ENCODE results near the gene CMTM5.
"Not testable (repeated sequence)": the region's sequence is repeated elsewhere in the genome, so short reads cannot be mapped to it uniquely, and the experiment has no call there.

DNA sequence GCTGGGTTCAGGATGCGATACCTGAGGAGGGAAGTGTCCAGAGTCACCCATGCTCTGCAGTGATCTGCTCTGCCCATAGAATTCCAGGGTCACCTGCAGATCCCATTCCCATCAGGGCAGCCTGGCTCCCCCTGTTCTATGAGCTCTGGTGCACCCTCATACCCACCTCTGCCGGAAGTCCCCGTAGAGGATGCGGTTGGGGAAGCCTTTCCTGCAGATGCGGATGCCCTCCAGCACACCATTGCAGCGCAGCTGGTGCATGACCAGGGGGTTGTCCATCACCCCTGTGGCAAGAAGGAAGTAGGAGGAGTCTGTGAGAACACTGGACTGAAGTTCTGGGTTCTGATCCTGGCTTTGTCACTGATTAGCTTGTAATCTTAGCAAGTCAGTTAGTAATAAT lies 49.0 kb downstream of the CMTM5 start:
- not testable (repeated sequence) for TF ChIP-seq POLR2A (IDR thresholded peaks at IDR 0.05; ENCODE audit: low read depth, low read length); POLR2AphosphoS5 (IDR thresholded peaks at IDR 0.05; ENCODE audit: low read depth, low read length); TAF1 (IDR thresholded peaks at IDR 0.05; ENCODE audit: borderline replicate concordance, low read depth, low read length)
